GM12878 (cell line): Measurements from ENCODE around the gene ZFP64. TPM values are rescaled to one million over a fixed set of nuclear protein-coding genes. Genes with fewer than 3 reads are reported as not detected.

Experiments
- ATAC-seq: fragments of 200-7000 bp; cut with Tn5 transposase; 3 replicates; pipeline ENCODE4 v1.9.1; 2020; ENCODE audit warnings: mild to moderate bottlenecking, moderate library complexity
- BruUV-seq: library from RNA; stranded (reverse); fragments of 400-500 nt; replicated peaks from 2 replicates; lab custom pipeline; 2021; lab: Mats Ljungman, UMichigan
- CTCF ChIA-PET: fragments of 300-600 bp; sonication (Branson Sonifier 250); formaldehyde crosslinking; extraction: SDS; loops from one replicate; lab custom pipeline; 2021; ENCODE audit warnings: inconsistent platforms; lab: Yijun Ruan, JAX
- POLR2A ChIA-PET: fragments of 350-600 bp; formaldehyde crosslinking; extraction: SDS; loops from one replicate; lab custom pipeline; 2021; ENCODE audit warnings: inconsistent platforms; lab: Charles Lee
- RAD21 ChIA-PET: fragments of 300-600 bp; sonication (Branson Sonifier 250); formaldehyde crosslinking; loops from one replicate; lab custom pipeline; 2023; ENCODE audit warnings: antibody characterized with exemption; ENCODE audit not compliant: unreplicated experiment; lab: Charles Lee
- SMC1A ChIA-PET: fragments of 300-600 bp; sonication (Branson Sonifier 250); formaldehyde crosslinking; loops from one replicate; lab custom pipeline; 2023; ENCODE audit not compliant: unreplicated experiment, uncharacterized antibody; lab: Charles Lee
- DNase-seq: peaks from one replicate; pipeline ENCODE4 v3.0.0-alpha.2; 2011; ENCODE audit warnings: low read depth, low spot score
- FAIRE-seq: peaks from 3 replicates; lab custom pipeline; 2011; peaks lifted over from hg19 to GRCh38; lab: Jason Lieb, UNC
- H2AFZ ChIP-seq: 2 replicates; pipeline ENCODE4 v1.6.0; 2011; ENCODE audit warnings: low read depth, low read length, control low read depth; ENCODE audit not compliant: control insufficient read depth
- H3K27ac ChIP-seq: 2 replicates; pipeline ENCODE4 v1.5.1; 2011; ENCODE audit warnings: control low read depth; ENCODE audit not compliant: control insufficient read depth, insufficient read depth
- H3K27me3 ChIP-seq, 2 experiments: replicated peaks in 1 of 2; 2 replicates each; pipeline versions ENCODE4 v1.6.0 to v1.6.1; 2011; ENCODE audit warnings: low read length in 1 of 2; ENCODE audit not compliant: control insufficient read depth in 2 of 2, insufficient read depth in 2 of 2
- H3K36me3 ChIP-seq, 2 experiments: 2 replicates each; pipeline ENCODE4 v1.5.1; 2011; ENCODE audit warnings: low read length in 1 of 2; ENCODE audit not compliant: control insufficient read depth in 2 of 2, insufficient read depth in 2 of 2
- H3K4me1 ChIP-seq: 2 replicates; pipeline ENCODE4 v1.6.1; 2011; ENCODE audit warnings: mild to moderate bottlenecking, low read length, moderate library complexity, mixed read lengths; ENCODE audit not compliant: control insufficient read depth, insufficient read depth
- H3K4me2 ChIP-seq: 2 replicates; pipeline ENCODE4 v1.6.0; 2011; ENCODE audit warnings: control low read depth; ENCODE audit not compliant: control insufficient read depth, insufficient read depth
- H3K4me3 ChIP-seq: fragments of 200-600 bp; sonication (generic); 2 replicates; pipeline ENCODE4 v1.5.1; 2016
- H3K79me2 ChIP-seq: 2 replicates; pipeline ENCODE4 v1.6.0; 2011; ENCODE audit warnings: low read length; ENCODE audit not compliant: control insufficient read depth, insufficient read depth
- H3K9ac ChIP-seq: 2 replicates; pipeline ENCODE4 v1.8.0; 2011; ENCODE audit warnings: low read length, control low read depth, mixed read lengths; ENCODE audit not compliant: control insufficient read depth, insufficient read depth
- H3K9me3 ChIP-seq: replicated peaks from 3 replicates; pipeline ENCODE4 v1.5.1; 2011; ENCODE audit warnings: mild to moderate bottlenecking, low read length; ENCODE audit not compliant: control insufficient read depth, insufficient read depth
- H4K20me1 ChIP-seq: 2 replicates; pipeline ENCODE4 v1.6.0; 2011; ENCODE audit not compliant: control insufficient read depth, insufficient read depth
- BRCA1 ChIP-seq: IDR thresholded peaks from 2 replicates; pipeline ENCODE4 v1.6.1; 2011; ENCODE audit warnings: low read depth, low read length, improper control_type of control experiment
- DPF2 ChIP-seq: fragments of 450-650 bp; IDR thresholded peaks from 2 replicates; pipeline ENCODE4 v1.6.1; 2017; ENCODE audit warnings: mild to moderate bottlenecking
- EED ChIP-seq: sonication (generic); IDR thresholded peaks from 2 replicates; pipeline ENCODE4 v1.6.1; 2016; ENCODE audit warnings: antibody characterized with exemption, low read depth
- EGR1 ChIP-seq, 2 experiments: IDR thresholded peaks; 1 replicate in 1 of 2; 2 replicates in 1 of 2; pipeline ENCODE4 v1.6.1; 2011 to 2012; ENCODE audit warnings: low read depth in 2 of 2, low read length in 2 of 2, borderline replicate concordance in 1 of 2, mild to moderate bottlenecking in 1 of 2, moderate library complexity in 1 of 2
- EZH2 ChIP-seq: IDR thresholded peaks from 2 replicates; pipeline ENCODE4 v1.6.1; 2012; ENCODE audit warnings: low read depth, mild to moderate bottlenecking, control low read depth, inconsistent platforms, low read length, borderline replicate concordance; ENCODE audit not compliant: control insufficient read depth
- IRF3 ChIP-seq: fragments of 450-650 bp; IDR thresholded peaks from 2 replicates; pipeline ENCODE4 v1.6.1; 2014; ENCODE audit warnings: mild to moderate bottlenecking
- JUNB ChIP-seq: IDR thresholded peaks from 2 replicates; pipeline ENCODE4 v1.6.1; 2016; ENCODE audit warnings: antibody characterized with exemption, mild to moderate bottlenecking
- MEF2B ChIP-seq: fragments of 450-650 bp; IDR thresholded peaks from 2 replicates; pipeline ENCODE4 v1.6.1; 2018; ENCODE audit warnings: mild to moderate bottlenecking, moderate library complexity; ENCODE audit not compliant: partially characterized antibody, poor library complexity, severe bottlenecking
- PAX5 ChIP-seq: IDR thresholded peaks from 2 replicates; pipeline ENCODE4 v1.6.1; 2011; ENCODE audit warnings: low read depth, low read length, borderline replicate concordance
- PAX8 ChIP-seq: fragments of 450-650 bp; IDR thresholded peaks from 2 replicates; pipeline ENCODE4 v1.6.1; 2017; ENCODE audit warnings: mild to moderate bottlenecking, moderate library complexity
- SIN3A ChIP-seq: IDR thresholded peaks from 2 replicates; pipeline ENCODE4 v1.6.1; 2012; ENCODE audit warnings: low read depth, low read length, improper control_type of control experiment
- TAF1 ChIP-seq: IDR thresholded peaks from 2 replicates; pipeline ENCODE4 v1.6.1; 2011; ENCODE audit warnings: mild to moderate bottlenecking, low read depth, low read length, borderline replicate concordance
- ZZZ3 ChIP-seq: IDR thresholded peaks from 2 replicates; pipeline ENCODE4 v1.6.1; 2011; ENCODE audit warnings: low read depth; ENCODE audit not compliant: control insufficient read depth, insufficient read length
- WGBS: methylation state at CpG from one replicate; pipeline ENCODE4 v1.1.6; 2016; ENCODE audit warnings: low lambda C conversion rate; ENCODE audit not compliant: insufficient replicate concordance, insufficient coverage; ENCODE audit errors: missing lambda C conversion rate; 5-methylcytosine and 5-hydroxymethylcytosine counted together
- in situ Hi-C: fragments of 300-500 bp; cut with MboI; formaldehyde crosslinking; loops from 9 replicates; pipeline ENCODE4 v1.14.3; 2018; ENCODE audit warnings: mixed read lengths
- intact Hi-C: fragments of 100-400 bp; cut with micrococcal nuclease; formaldehyde crosslinking; loops from one replicate; pipeline ENCODE4 v1.14.2; 2022; ENCODE audit not compliant: unreplicated experiment
- polyA plus RNA-seq, 11 experiments: library from polyadenylated mRNA; depleted of rRNA in 4 of 11; unstranded in 6 of 11; stranded (reverse) in 5 of 11; fragments of >200 nt; fragmentation: Nextera tagmentation in 4 of 11; fragmentation: Illumina TruSeq in 1 of 11; extraction: Ambion mirVana in 4 of 11; extraction: Trizol in 1 of 11; gene quantifications; 1 replicate in 1 of 11; 2 replicates in 10 of 11; pipeline versions ENCODE4 v1.2.1 to v1.2.3, GENCODE V29; 2011 to 2016; ENCODE audit warnings: inconsistent platforms in 2 of 11, missing spikeins in 2 of 11, low read depth in 1 of 11
- total RNA-seq, 4 experiments: library from RNA; depleted of rRNA in 3 of 4; stranded (reverse); fragments of >200 nt in 3 of 4; fragmentation: Illumina TruSeq in 1 of 4; extraction: Trizol in 1 of 4; gene quantifications; 2 replicates each; pipeline versions ENCODE4 v1.2.1 to v1.2.3, GENCODE V29; 2013 to 2021

ZFP64 gene
- total and polyA plus RNA-seq, 10 of the 15 experiments (the other 5 are each of a cell fraction or from before 2014, with no cell fraction given), result 2.3 to 21.8 (median 11.8) TPM

DNA sequence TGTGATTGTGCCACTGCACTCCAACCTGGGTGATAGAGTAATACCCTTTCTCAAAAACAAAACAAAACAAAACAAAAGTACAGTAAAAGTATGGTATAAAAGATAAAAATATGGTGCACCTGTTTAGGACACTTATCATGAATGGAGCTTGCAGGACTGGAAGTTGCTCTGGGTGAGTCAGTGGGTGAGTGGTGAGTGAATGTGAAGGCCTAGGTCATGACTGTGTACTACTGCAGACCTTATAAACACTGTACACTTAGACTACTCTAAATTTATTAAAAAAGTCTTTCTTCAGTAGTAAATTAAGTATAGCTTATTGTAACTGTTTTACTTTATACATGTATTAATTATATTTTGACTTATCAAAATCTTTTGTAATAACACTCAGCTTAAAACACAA, 46.0 kb downstream of the ZFP64 start:
- Histone ChIP-seq H4K20me1 (no peaks in the 10 kb centered on the region), H3K27me3 (no peaks in the 10 kb centered on the region), H3K9ac (no peak overlapping the region), H3K79me2 (no peaks in the 10 kb centered on the region), H3K36me3 (no peaks in the 10 kb centered on the region; a peak in 1 of 4 replicates), H3K27ac (no peak overlapping the region), H2AFZ (no peak overlapping the region), H3K4me1 (no peaks in the 10 kb centered on the region), H3K4me3 (no peak overlapping the region), H3K9me3 (no peaks in the 10 kb centered on the region), H3K4me2 (no peak overlapping the region)
- CTCF ChIA-PET, result interaction anchor here (1.2 to 3.0 kb wide), 2 partner anchors 9 to 17 kb away, joined by 5 to 11 read pairs; no protein-coding TSS in a partner anchor
- POLR2A ChIA-PET, result no interaction called here
- intact Hi-C loops (no loop called here), in situ Hi-C loops (no loop called here)
- no peak for TF ChIP-seq TAF1
- TF ChIP-seq ZZZ3, result no peak
- TF ChIP-seq JUNB, result no peak
- TF ChIP-seq IRF3, result no peak
- no peak for TF ChIP-seq EZH2
- RAD21 ChIA-PET, result no interaction called here
- FAIRE-seq, result no peak
- SMC1A ChIA-PET, result interaction anchor here (0.8 to 1.1 kb wide), 2 partner anchors 10 to 16 kb away, joined by 3 to 4 read pairs; no protein-coding TSS in a partner anchor
- no peak for ATAC-seq
- no peak for DNase-seq
- BruUV-seq, result no TSS peak

GRCh38 chr20:52143277-52143676, 48.3 kb downstream of the ZFP64 start:
- WGBS, result no CpG with 5 or more reads among the region's 2 CpGs
- Histone ChIP-seq H2AFZ (no peak overlapping the region), H3K36me3 (no peaks in the 10 kb centered on the region; a peak in 1 of 4 replicates), H3K4me3 (no peak overlapping the region), H4K20me1 (no peaks in the 10 kb centered on the region), H3K27me3 (no peaks in the 10 kb centered on the region), H3K27ac (no peak overlapping the region), H3K4me2 (no peak overlapping the region), H3K4me1 (no peaks in the 10 kb centered on the region), H3K9ac (no peak overlapping the region), H3K79me2 (no peaks in the 10 kb centered on the region), H3K9me3 (no peaks in the 10 kb centered on the region)
- ChIA-PET CTCF (no interaction called here), POLR2A (no interaction called here), SMC1A (no interaction called here), RAD21 (no interaction called here)
- in situ Hi-C loops, result no loop called here
- ATAC-seq (no peak), FAIRE-seq (no peak), DNase-seq (no peak)
- intact Hi-C loops, result no loop called here
- no TSS peak for BruUV-seq
- TF ChIP-seq EED (no peak), SIN3A (no peak), EGR1 (IDR thresholded peaks at IDR 0.05; ENCODE audit: borderline replicate concordance in 1 of 2, low read depth in 2 of 2, low read length in 2 of 2) (no peak), PAX8 (no peak), BRCA1 (no peak), DPF2 (no peak), ZZZ3 (no peak), MEF2B (no peak), PAX5 (no peak)
